GM12874 (cell line): ENCODE measurements around the gene GNAI2.

Source experiments
- CTCF ChIP-seq: IDR thresholded peaks from 2 replicates; pipeline ENCODE4 v1.5.1; 2011; ENCODE audit warnings: low read depth, mild to moderate bottlenecking, control low read depth, low read length, moderate library complexity; ENCODE audit not compliant: insufficient read depth

Gene GNAI2

GRCh38 chr3:50235716-50236483 lies at the start of gene GNAI2:
GNAI2 (plus strand) TSS chr3:50236204; CDS start chr3:50236336, 132 bp downstream.
- no peak for TF ChIP-seq CTCF

- TF ChIP-seq CTCF, result no peak
These were observed 48.3 kb upstream of the GNAI2 start for GRCh38 chr3:50187750-50188149.

- TF ChIP-seq CTCF, result peak; percentile 65
These were observed 46.7 kb upstream of the GNAI2 start for GRCh38 chr3:50189274-50189673.

- TF ChIP-seq CTCF, result no peak
These were observed 46.0 kb upstream of the GNAI2 start for GRCh38 chr3:50189989-50190388.

- no peak for TF ChIP-seq CTCF
These were observed 44.9 kb upstream of the GNAI2 start, which contains the start of gene GNAT1 for GRCh38 chr3:50190936-50191660. GNAT1 (plus strand) TSS chr3:50191610; CDS start chr3:50191726, 116 bp downstream.

- no peak for TF ChIP-seq CTCF
These were observed 43.9 kb upstream of the GNAI2 start for GRCh38 chr3:50192124-50192523.

GRCh38 chr3:50192689-50193141 lies 43.3 kb upstream of the GNAI2 start:
- peak; percentile 87 for TF ChIP-seq CTCF
